Measurements from ENCODE around the gene LSM14A.

Gene LSM14A
- long read RNA-seq, transcript LSM14A-203 (10 exons, 3,596 nt) = major isoform, 244 of 595 reads
- long read RNA-seq, transcript LSM14A-201 (11 exons, 3,424 nt) = minor isoform, 208 of 595 reads
- long read RNA-seq, partial matches to known transcripts = 48 of 595 reads
- long read RNA-seq, other reads (novel, unspliced or antisense) = 91 of 595 reads

GRCh38 chr19:34171877-34172660 is at the start of gene LSM14A:
Gene LSM14A, plus strand, starts transcription at chr19:34172504. Its CDS starts 139 bp downstream, at chr19:34172643.
- DNase-seq (ENCODE audit: low read depth in 1 of 2, low spot score in 1 of 2) = peak; percentile 86 to 93
- no peaks in the 10 kb centered on the region for H3K27me3 ChIP-seq (ENCODE audit: insufficient read depth, poor library complexity, severe bottlenecking)
- H3K27ac ChIP-seq (replicated peaks) = peak within 1 kb of the TSS; percentile 99
- TF ChIP-seq REST (IDR thresholded peaks at IDR 0.05; ENCODE audit: insufficient replicate concordance, low read depth) = peak; percentile 72
- TF ChIP-seq GABPA (IDR thresholded peaks at IDR 0.05; ENCODE audit: low read depth) = no peak
- TF ChIP-seq POLR2AphosphoS5 (IDR thresholded peaks at IDR 0.05; ENCODE audit: low read depth) = peak; percentile 84
- TF ChIP-seq SPI1 (IDR thresholded peaks at IDR 0.05; ENCODE audit: borderline replicate concordance, low read depth) = peak; percentile 20; the same call in 1 of the 2 replicates
- TF ChIP-seq, protein P1, sequence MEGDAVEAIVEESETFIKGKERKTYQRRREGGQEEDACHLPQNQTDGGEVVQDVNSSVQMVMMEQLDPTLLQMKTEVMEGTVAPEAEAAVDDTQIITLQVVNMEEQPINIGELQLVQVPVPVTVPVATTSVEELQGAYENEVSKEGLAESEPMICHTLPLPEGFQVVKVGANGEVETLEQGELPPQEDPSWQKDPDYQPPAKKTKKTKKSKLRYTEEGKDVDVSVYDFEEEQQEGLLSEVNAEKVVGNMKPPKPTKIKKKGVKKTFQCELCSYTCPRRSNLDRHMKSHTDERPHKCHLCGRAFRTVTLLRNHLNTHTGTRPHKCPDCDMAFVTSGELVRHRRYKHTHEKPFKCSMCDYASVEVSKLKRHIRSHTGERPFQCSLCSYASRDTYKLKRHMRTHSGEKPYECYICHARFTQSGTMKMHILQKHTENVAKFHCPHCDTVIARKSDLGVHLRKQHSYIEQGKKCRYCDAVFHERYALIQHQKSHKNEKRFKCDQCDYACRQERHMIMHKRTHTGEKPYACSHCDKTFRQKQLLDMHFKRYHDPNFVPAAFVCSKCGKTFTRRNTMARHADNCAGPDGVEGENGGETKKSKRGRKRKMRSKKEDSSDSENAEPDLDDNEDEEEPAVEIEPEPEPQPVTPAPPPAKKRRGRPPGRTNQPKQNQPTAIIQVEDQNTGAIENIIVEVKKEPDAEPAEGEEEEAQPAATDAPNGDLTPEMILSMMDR (IDR thresholded peaks at IDR 0.05; ENCODE audit: insufficient read depth, low read length) = no peak
- peak within 1 kb of the TSS; percentile 73 for H3K4me3 ChIP-seq (replicated peaks; ENCODE audit: insufficient read depth, low read length)

DNA sequence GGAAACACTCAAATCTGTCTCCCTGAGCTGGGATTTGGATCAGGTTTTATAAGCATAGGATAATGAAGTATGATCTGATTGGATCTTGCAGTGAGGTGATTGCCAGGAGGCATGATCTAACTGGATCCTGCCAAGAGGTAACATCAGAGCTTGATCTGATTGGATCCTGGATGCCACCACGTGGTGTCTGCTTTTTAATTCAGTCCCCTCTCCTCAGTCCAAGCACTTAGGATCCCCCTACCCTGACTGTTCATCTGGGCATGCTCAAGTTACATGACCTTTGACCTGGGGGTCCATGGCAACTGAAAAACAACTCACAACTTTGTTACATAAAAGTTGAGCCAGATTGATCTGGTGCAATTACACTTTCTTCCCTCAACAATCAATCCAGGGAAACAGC is 47.5 kb upstream of the LSM14A start:
- DNase-seq (ENCODE audit: low read depth in 1 of 2, low spot score in 1 of 2) = no peak
- Histone ChIP-seq H3K4me3 (replicated peaks; ENCODE audit: insufficient read depth, low read length) (no peak overlapping the region), H3K27ac (replicated peaks) (no peak overlapping the region), H3K27me3 (ENCODE audit: insufficient read depth, poor library complexity, severe bottlenecking) (peaks cover 2% of the 10 kb centered on the region)
- TF ChIP-seq SPI1 (IDR thresholded peaks at IDR 0.05; ENCODE audit: borderline replicate concordance, low read depth) (no peak), REST (IDR thresholded peaks at IDR 0.05; ENCODE audit: insufficient replicate concordance, low read depth) (no peak), POLR2AphosphoS5 (IDR thresholded peaks at IDR 0.05; ENCODE audit: low read depth) (no peak), GABPA (IDR thresholded peaks at IDR 0.05; ENCODE audit: low read depth) (no peak)
- TF ChIP-seq, protein P1 (IDR thresholded peaks at IDR 0.05; ENCODE audit: insufficient read depth, low read length) = no peak

DNA sequence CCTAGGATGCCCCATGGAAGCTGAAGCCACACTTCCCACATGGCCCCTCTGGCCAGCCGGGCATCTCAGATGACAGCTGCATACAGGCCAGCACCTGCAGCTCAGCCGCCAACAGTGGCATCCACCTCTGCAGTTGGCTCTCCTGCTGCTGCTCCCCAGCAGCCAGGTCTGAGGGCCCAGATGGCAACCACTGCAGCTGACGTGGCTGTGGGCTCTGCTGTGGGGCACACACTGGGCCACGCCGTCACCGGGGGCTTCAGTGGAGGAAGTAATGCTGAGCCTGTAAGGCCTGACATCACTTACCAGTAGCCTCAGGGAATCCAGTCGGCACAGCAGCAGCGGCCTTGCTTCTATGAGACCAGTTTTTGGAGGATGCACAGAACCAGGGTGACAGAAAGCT is 45.3 kb upstream of the LSM14A start:
- H3K27me3 ChIP-seq (ENCODE audit: insufficient read depth, poor library complexity, severe bottlenecking) = peaks cover 2% of the 10 kb centered on the region
- no peak for TF ChIP-seq SPI1 (IDR thresholded peaks at IDR 0.05; ENCODE audit: borderline replicate concordance, low read depth)
- no peak for TF ChIP-seq POLR2AphosphoS5 (IDR thresholded peaks at IDR 0.05; ENCODE audit: low read depth)
- TF ChIP-seq, protein P1 (IDR thresholded peaks at IDR 0.05; ENCODE audit: insufficient read depth, low read length) = no peak
- no peak for TF ChIP-seq GABPA (IDR thresholded peaks at IDR 0.05; ENCODE audit: low read depth)
- no peak for TF ChIP-seq REST (IDR thresholded peaks at IDR 0.05; ENCODE audit: insufficient replicate concordance, low read depth)
- H3K4me3 ChIP-seq (replicated peaks; ENCODE audit: insufficient read depth, low read length) = no peak overlapping the region
- H3K27ac ChIP-seq (replicated peaks) = no peak overlapping the region
- no peak for DNase-seq (ENCODE audit: low read depth in 1 of 2, low spot score in 1 of 2)
